ENCODE measurements around the gene NRP2. TPM values are rescaled to one million over a fixed set of nuclear protein-coding genes. Genes with fewer than 3 reads are reported as not detected.

The NRP2 gene
- total and polyA plus RNA-seq, 2 of the 13 experiments (the other 11 are each of a cell fraction or from before 2014, with no cell fraction given): 0.65 to 1.4 TPM

- TF ChIP-seq AKNA (CRISPR knock-in tag; IDR thresholded peaks at IDR 0.05; ENCODE audit: borderline replicate concordance) (no peak), TEAD3 (CRISPR knock-in tag; optimal IDR thresholded peaks at IDR 0.05; ENCODE audit: borderline replicate concordance) (no peak), YY1 (IDR thresholded peaks at IDR 0.05; ENCODE audit: insufficient read depth, insufficient replicate concordance, low read depth, low read length) (no peak), CBX1 (IDR thresholded peaks at IDR 0.05; ENCODE audit: low read depth) (no peak), DR1 (CRISPR knock-in tag; IDR thresholded peaks at IDR 0.05) (no peak), LRRFIP1 (CRISPR knock-in tag; conservative IDR thresholded peaks at IDR 0.05) (no peak), FOXP1 (IDR thresholded peaks at IDR 0.05) (no peak), FOXP1 (CRISPR knock-in tag; IDR thresholded peaks at IDR 0.05) (0 out of 2 replicates have a peak, but pooled peaks have one; percentile 29), ZNF282 (IDR thresholded peaks at IDR 0.05; ENCODE audit: partially characterized antibody) (no peak), NFATC3 (CRISPR knock-in tag; IDR thresholded peaks at IDR 0.05) (no peak), SUZ12 (IDR thresholded peaks at IDR 0.05; ENCODE audit: low read depth, low read length) (no peak), KLF11 (CRISPR knock-in tag; IDR thresholded peaks at IDR 0.05) (no peak), AGO1 (IDR thresholded peaks at IDR 0.05; ENCODE audit: low read depth, low read length, poor library complexity, severe bottlenecking) (no peak), ZBTB42 (CRISPR knock-in tag; IDR thresholded peaks at IDR 0.05) (no peak), KLF6 (CRISPR knock-in tag; IDR thresholded peaks at IDR 0.05) (no peak), FLYWCH1 (CRISPR knock-in tag; IDR thresholded peaks at IDR 0.05) (no peak), SNAPC4 (CRISPR knock-in tag; IDR thresholded peaks at IDR 0.05) (no peak), NR1H2 (CRISPR knock-in tag; IDR thresholded peaks at IDR 0.05; ENCODE audit: borderline replicate concordance, low read depth) (no peak)
Measured at GRCh38 chr2:205700331-205701132, 18.2 kb downstream of the NRP2 start (continued).
